Pancreas (tissue), 10 donors: ENCODE results near the gene NAA16. TPM values are rescaled to one million over a fixed set of nuclear protein-coding genes. Genes with fewer than 3 reads are reported as not detected.
A peak's percentile ranks its signal among the peaks of the same experiment; 100 is the strongest.

ENCODE experiments used
- ATAC-seq, 4 donors: fragments of 200-7000 bp; cut with Tn5 transposase; one replicate each; pipeline versions ENCODE4 v1.8.0 to v1.9.1; 2020; ENCODE audit warnings: mild to moderate bottlenecking in 4 of 4, moderate library complexity in 4 of 4
- DNase-seq, 6 donors: peaks; one replicate each; pipeline ENCODE4 v3.0.0-alpha.2; 2020
- FAIRE-seq: peaks from 2 replicates; lab custom pipeline; 2012; peaks lifted over from hg19 to GRCh38; lab: Jason Lieb, UNC
- H3K27ac ChIP-seq, 4 donors: fragments of 200-600 bp; sonication (generic); 1 replicate in 3 of 4; 2 replicates in 1 of 4; pipeline versions ENCODE4 v1.5.0 to v1.8.0; 2020
- H3K27me3 ChIP-seq, 4 donors: fragments of 200-600 bp; one replicate each; pipeline ENCODE4 v1.8.0; 2021
- H3K36me3 ChIP-seq, 3 donors: fragments of 200-600 bp; sonication (generic) in 1 of 3; one replicate each; pipeline versions ENCODE4 v1.5.0 to v1.8.0; 2020 to 2021
- H3K4me1 ChIP-seq, 3 donors: fragments of 200-600 bp; one replicate each; pipeline ENCODE4 v1.8.0; 2021
- H3K4me3 ChIP-seq, 4 donors: fragments of 200-600 bp; sonication (generic) in 2 of 4; one replicate each; pipeline versions ENCODE4 v1.5.0 to v1.8.0; 2020 to 2021
- H3K9me3 ChIP-seq, 4 donors: fragments of 200-600 bp; one replicate each; pipeline ENCODE4 v1.8.0; 2021
- WGBS, 2 donors: extraction: QIAGEN DNeasy Blood & Tissue Kit; methylation state at CpG; one replicate each; pipeline ENCODE4 v1.1.7; 2013; 5-methylcytosine and 5-hydroxymethylcytosine counted together
- intact Hi-C, 3 donors: fragments of 100-400 bp; cut with DNase I; formaldehyde crosslinking; loops; one replicate each; pipeline versions ENCODE4 v1.11.1 to v1.14.2; 2022
- polyA plus RNA-seq, 2 donors: library from polyadenylated mRNA; stranded (reverse); fragments of 200-250 nt; gene quantifications; one replicate each; pipeline ENCODE4 v1.2.3, GENCODE V29; 2013
- total RNA-seq, 6 donors: library from RNA; stranded (reverse); fragmentation: NEBNext Ultra II Directional in 4 of 6; extraction: Animal tissue kit (Norgen Biotek cat#: 25700) in 4 of 6; gene quantifications; one replicate each; pipeline versions ENCODE4 v1.2.1 to v1.2.4, GENCODE V29; 2021 to 2023
- TF ChIP-seq, protein P1 (sequence below), 4 donors: fragments of 200-600 bp; sonication (generic) in 3 of 4; IDR thresholded peaks; one replicate each; pipeline versions ENCODE4 v1.5.0 to v1.8.0; 2021; ENCODE audit warnings: antibody characterized with exemption in 4 of 4
- donor health status: healthy with polysubstance abuse.
- donor health status: DM: no; HTN: no; CAD: no; lungs with moderate emphysema.
- donor health status: DM: no; HTN: no; CAD: no.
- donor health status: control.
- donor health status: control.
- donor health status: Bipolar disorder and iron deficiency.
- donor health status: DM: yes; HTN: yes; CAD: no.
- donor health status: DM: no; HTN: no; CAD: no.
- donor health status: DM: no; HTN: no; CAD: no.
- donor health status: DM: yes; HTN: yes; CAD: no.

The NAA16 gene
- total and polyA plus RNA-seq, 8 donors = 20.3 to 46.9 (median 24.0) TPM

DNA sequence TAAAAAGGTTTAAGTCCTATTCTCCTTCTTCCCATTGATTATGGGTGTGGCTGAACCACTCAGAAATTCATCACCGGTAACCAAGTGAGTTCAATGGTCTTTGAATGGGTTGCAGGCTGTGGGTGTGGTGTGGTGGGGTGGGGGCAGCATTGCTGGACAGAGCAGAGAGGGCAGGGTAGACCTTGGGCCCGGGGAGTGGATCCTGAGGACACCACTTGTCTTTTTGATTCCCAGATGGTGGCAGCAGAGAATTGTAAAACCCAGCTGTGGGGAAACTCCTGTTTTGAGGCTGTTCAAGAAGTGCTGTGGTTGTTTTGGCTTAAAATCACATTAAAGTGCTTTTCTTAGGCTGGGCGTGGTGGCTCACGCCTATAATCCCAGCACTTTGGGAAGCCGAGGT lies 100.5 kb downstream of the NAA16 start:
- Histone ChIP-seq H3K4me3 (no peak overlapping the region), H3K27me3 (no peaks in the 10 kb centered on the region), H3K4me1 (no peaks in the 10 kb centered on the region), H3K9me3 (no peaks in the 10 kb centered on the region), H3K27ac (no peak overlapping the region), H3K36me3 (no peaks in the 10 kb centered on the region)
- intact Hi-C loops = no loop called here
- ATAC-seq (peak in 1 of 4 donors; percentile 50), DNase-seq (no peak), FAIRE-seq (no peak)
- WGBS, 2 donors = 53 to 63% methylated on average over 5 of the region's 5 CpGs
- TF ChIP-seq, protein P1, sequence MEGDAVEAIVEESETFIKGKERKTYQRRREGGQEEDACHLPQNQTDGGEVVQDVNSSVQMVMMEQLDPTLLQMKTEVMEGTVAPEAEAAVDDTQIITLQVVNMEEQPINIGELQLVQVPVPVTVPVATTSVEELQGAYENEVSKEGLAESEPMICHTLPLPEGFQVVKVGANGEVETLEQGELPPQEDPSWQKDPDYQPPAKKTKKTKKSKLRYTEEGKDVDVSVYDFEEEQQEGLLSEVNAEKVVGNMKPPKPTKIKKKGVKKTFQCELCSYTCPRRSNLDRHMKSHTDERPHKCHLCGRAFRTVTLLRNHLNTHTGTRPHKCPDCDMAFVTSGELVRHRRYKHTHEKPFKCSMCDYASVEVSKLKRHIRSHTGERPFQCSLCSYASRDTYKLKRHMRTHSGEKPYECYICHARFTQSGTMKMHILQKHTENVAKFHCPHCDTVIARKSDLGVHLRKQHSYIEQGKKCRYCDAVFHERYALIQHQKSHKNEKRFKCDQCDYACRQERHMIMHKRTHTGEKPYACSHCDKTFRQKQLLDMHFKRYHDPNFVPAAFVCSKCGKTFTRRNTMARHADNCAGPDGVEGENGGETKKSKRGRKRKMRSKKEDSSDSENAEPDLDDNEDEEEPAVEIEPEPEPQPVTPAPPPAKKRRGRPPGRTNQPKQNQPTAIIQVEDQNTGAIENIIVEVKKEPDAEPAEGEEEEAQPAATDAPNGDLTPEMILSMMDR (IDR thresholded peaks at IDR 0.05) = no peak

DNA sequence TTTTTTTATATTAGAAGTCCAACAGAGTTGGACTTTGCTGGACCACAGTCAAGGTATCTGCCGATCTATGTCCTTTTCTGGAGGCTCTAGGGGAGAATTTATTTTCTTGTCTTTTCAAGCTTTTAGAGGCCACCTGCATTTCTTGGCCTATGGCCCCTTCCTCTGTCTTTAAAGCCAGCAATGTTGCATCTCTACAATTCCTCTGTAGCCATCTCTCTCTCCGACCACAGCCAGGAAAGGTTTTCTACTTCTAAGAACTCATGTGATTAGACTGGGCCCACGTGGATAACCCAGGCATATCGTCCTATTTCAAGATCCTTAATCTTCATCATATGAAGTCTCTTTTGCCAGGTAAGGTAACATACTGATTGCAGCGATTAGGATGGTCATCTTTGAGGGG lies 102.8 kb downstream of the NAA16 start:
- H3K4me1 ChIP-seq = no peaks in the 10 kb centered on the region
- ATAC-seq = no peak
- WGBS, 2 donors = 83 to 89% methylated on average over 5 of the region's 5 CpGs

DNA sequence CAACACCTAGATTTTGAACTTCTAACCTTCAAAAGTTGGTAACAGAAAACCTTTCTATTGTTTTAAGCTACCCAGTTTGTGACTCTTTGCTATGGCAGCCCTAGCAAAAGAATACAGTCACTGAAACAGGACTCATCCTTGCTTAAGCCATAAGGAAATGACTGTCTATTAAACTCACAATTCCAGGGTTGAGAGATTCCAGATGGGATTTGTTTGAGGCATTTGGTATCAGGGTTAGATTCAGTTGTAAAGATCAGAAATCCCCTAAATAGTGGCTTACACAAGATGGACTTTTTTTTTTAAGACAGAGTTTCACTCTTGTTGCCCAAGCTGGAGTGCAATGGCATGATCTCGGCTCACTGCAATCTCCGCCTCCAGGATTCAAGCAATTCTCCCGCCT lies 105.2 kb downstream of the NAA16 start:
- DNase-seq (no peak), FAIRE-seq (no peak), ATAC-seq (no peak)
- 33 to 61% methylated on average over 3 of the region's 3 CpGs for WGBS, 2 donors
- Histone ChIP-seq H3K27ac (no peak overlapping the region), H3K27me3 (no peaks in the 10 kb centered on the region), H3K4me3 (no peak overlapping the region), H3K9me3 (no peaks in the 10 kb centered on the region), H3K4me1 (no peaks in the 10 kb centered on the region), H3K36me3 (no peaks in the 10 kb centered on the region)
- TF ChIP-seq, protein P1 (IDR thresholded peaks at IDR 0.05) = no peak
- intact Hi-C loops = no loop called here

More for the DNA sequence above, 102.8 kb downstream of the NAA16 start:
- Histone ChIP-seq H3K9me3 (no peaks in the 10 kb centered on the region), H3K27me3 (no peaks in the 10 kb centered on the region), H3K4me3 (no peak overlapping the region), H3K27ac (no peak overlapping the region), H3K36me3 (no peaks in the 10 kb centered on the region)
- DNase-seq (no peak), FAIRE-seq (no peak)
- TF ChIP-seq, protein P1 (IDR thresholded peaks at IDR 0.05) = no peak
- intact Hi-C loops = no loop called here

DNA sequence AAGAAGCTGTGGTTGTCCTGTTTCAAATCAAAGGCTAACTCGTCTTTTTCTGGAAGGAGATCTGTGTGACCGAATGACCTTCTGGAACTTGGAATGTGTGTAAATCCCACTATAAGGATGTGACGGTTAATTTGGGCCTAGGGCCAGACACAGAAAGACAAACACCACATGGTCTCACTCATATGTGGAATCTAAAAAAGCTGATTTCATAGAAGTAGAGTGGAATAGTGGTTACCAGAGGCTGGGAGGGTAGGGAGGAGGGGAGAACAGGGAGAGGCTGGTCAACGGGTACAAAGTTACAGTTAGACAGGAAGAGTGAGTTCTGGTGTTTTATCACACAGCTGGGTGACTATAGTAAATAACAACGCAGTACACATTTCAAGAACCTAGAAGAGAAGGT lies 107.0 kb downstream of the NAA16 start:
- intact Hi-C loops = no loop called here
- H3K4me1 ChIP-seq = no peaks in the 10 kb centered on the region
- no peak overlapping the region for H3K4me3 ChIP-seq
- no peaks in the 10 kb centered on the region for H3K36me3 ChIP-seq
- H3K27me3 ChIP-seq = no peaks in the 10 kb centered on the region
- no peak for FAIRE-seq
- TF ChIP-seq, protein P1 (IDR thresholded peaks at IDR 0.05) = no peak
- no peaks in the 10 kb centered on the region for H3K9me3 ChIP-seq
- H3K27ac ChIP-seq = no peak overlapping the region
- no peak for DNase-seq
- peak in 1 of 4 donors; percentile 18 for ATAC-seq
- 44 to 51% methylated on average over 5 of the region's 5 CpGs for WGBS, 2 donors

DNA sequence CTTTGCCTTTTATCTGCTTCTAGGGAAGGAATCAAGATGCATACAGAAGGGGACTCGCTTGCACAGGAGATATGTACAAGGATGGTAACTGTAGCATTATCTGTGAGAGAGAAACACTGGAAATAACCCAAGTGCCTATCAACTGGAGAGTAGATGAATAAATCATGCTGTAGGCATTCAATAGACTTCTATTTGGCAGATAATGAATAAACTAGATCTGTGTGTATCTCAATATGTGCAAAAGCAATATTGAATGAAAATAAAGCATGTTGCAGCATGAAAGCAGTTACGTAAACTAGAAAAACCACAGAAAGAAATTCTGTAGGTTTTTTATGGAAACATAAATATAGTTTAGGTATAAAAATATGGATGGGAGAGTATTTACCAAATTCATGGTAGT lies 107.7 kb downstream of the NAA16 start:
- WGBS, 2 donors = 91 to 96% methylated on average over 2 of the region's 2 CpGs
- FAIRE-seq (no peak), DNase-seq (no peak), ATAC-seq (no peak)
- Histone ChIP-seq H3K36me3 (no peaks in the 10 kb centered on the region), H3K27ac (no peak overlapping the region), H3K4me1 (no peaks in the 10 kb centered on the region), H3K9me3 (no peaks in the 10 kb centered on the region), H3K4me3 (no peak overlapping the region), H3K27me3 (no peaks in the 10 kb centered on the region)
- intact Hi-C loops = no loop called here
- TF ChIP-seq, protein P1 (IDR thresholded peaks at IDR 0.05) = no peak
